HEK293 (cell line): Measurements from ENCODE around the gene POLR1B.
"Not testable (repeated sequence)": the region's sequence is repeated elsewhere in the genome, so short reads cannot be mapped to it uniquely, and the experiment has no call there.

ENCODE experiments used
- YY1 ChIP-seq: fragments of 450-650 bp; formaldehyde crosslinking; IDR thresholded peaks from 2 replicates; pipeline ENCODE4 v1.5.1; 2018; ENCODE audit warnings: missing biosample characterization, missing genetic modification characterization
- ZNF138 ChIP-seq: fragments of 450-650 bp; formaldehyde crosslinking; IDR thresholded peaks from 2 replicates; pipeline ENCODE4 v1.5.1; 2016; ENCODE audit warnings: missing biosample characterization, missing genetic modification characterization, borderline replicate concordance
- ZNF169 ChIP-seq: fragments of 450-650 bp; formaldehyde crosslinking; IDR thresholded peaks from 2 replicates; pipeline ENCODE4 v1.5.1; 2016; ENCODE audit warnings: missing biosample characterization, missing genetic modification characterization
- ZNF670 ChIP-seq: fragments of 450-650 bp; formaldehyde crosslinking; IDR thresholded peaks from 2 replicates; pipeline ENCODE4 v1.5.1; 2016; ENCODE audit warnings: missing biosample characterization, missing genetic modification characterization, low read depth
- ZNF768 ChIP-seq: fragments of 450-650 bp; formaldehyde crosslinking; IDR thresholded peaks from 2 replicates; pipeline ENCODE4 v1.5.1; 2018; ENCODE audit warnings: missing biosample characterization, mild to moderate bottlenecking, missing genetic modification characterization
- TF ChIP-seq, protein P1 (sequence below): fragments of 450-650 bp; formaldehyde crosslinking; IDR thresholded peaks from 2 replicates; pipeline ENCODE4 v1.5.1; 2016; ENCODE audit warnings: missing biosample characterization, missing genetic modification characterization
- TF ChIP-seq, protein P2 (sequence below): fragments of 450-650 bp; formaldehyde crosslinking; IDR thresholded peaks from 2 replicates; pipeline ENCODE4 v1.5.1; 2016; ENCODE audit warnings: missing biosample characterization, missing genetic modification characterization
- TF ChIP-seq, protein P3 (sequence below): fragments of 450-650 bp; formaldehyde crosslinking; IDR thresholded peaks from 2 replicates; pipeline ENCODE4 v1.5.1; 2016; ENCODE audit warnings: missing biosample characterization, missing genetic modification characterization, low read depth
- TF ChIP-seq, protein P4 (sequence below): fragments of 450-650 bp; formaldehyde crosslinking; IDR thresholded peaks from 2 replicates; pipeline ENCODE4 v1.5.1; 2016; ENCODE audit warnings: missing biosample characterization, missing genetic modification characterization
- TF ChIP-seq, protein P5 (sequence below): fragments of 450-650 bp; formaldehyde crosslinking; IDR thresholded peaks from 2 replicates; pipeline ENCODE4 v1.5.1; 2017; ENCODE audit warnings: missing biosample characterization, missing genetic modification characterization

DNA sequence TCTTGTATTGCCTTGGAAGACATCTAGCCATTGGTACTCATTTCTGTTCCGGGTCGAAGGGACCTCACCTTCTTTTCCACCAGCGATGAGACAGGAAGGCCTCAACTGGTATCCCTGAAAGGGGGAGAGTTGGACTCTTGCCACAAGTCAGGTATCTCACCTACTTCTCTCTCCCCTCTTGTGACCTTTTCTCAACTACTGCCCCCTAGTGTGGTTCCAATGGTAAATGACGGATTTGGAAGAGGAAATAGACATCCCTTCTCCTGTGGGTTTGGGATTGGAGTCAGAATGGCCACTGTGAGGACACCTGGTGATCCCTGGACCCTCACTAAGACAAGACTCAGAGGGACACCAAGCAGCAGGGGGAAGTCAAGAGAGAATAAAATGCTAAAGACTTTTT, 46.4 kb upstream of the POLR1B start:
- TF ChIP-seq, protein P1, sequence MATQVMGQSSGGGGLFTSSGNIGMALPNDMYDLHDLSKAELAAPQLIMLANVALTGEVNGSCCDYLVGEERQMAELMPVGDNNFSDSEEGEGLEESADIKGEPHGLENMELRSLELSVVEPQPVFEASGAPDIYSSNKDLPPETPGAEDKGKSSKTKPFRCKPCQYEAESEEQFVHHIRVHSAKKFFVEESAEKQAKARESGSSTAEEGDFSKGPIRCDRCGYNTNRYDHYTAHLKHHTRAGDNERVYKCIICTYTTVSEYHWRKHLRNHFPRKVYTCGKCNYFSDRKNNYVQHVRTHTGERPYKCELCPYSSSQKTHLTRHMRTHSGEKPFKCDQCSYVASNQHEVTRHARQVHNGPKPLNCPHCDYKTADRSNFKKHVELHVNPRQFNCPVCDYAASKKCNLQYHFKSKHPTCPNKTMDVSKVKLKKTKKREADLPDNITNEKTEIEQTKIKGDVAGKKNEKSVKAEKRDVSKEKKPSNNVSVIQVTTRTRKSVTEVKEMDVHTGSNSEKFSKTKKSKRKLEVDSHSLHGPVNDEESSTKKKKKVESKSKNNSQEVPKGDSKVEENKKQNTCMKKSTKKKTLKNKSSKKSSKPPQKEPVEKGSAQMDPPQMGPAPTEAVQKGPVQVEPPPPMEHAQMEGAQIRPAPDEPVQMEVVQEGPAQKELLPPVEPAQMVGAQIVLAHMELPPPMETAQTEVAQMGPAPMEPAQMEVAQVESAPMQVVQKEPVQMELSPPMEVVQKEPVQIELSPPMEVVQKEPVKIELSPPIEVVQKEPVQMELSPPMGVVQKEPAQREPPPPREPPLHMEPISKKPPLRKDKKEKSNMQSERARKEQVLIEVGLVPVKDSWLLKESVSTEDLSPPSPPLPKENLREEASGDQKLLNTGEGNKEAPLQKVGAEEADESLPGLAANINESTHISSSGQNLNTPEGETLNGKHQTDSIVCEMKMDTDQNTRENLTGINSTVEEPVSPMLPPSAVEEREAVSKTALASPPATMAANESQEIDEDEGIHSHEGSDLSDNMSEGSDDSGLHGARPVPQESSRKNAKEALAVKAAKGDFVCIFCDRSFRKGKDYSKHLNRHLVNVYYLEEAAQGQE (tag by site-specific recombination): not testable (repeated sequence)
- TF ChIP-seq, protein P2, sequence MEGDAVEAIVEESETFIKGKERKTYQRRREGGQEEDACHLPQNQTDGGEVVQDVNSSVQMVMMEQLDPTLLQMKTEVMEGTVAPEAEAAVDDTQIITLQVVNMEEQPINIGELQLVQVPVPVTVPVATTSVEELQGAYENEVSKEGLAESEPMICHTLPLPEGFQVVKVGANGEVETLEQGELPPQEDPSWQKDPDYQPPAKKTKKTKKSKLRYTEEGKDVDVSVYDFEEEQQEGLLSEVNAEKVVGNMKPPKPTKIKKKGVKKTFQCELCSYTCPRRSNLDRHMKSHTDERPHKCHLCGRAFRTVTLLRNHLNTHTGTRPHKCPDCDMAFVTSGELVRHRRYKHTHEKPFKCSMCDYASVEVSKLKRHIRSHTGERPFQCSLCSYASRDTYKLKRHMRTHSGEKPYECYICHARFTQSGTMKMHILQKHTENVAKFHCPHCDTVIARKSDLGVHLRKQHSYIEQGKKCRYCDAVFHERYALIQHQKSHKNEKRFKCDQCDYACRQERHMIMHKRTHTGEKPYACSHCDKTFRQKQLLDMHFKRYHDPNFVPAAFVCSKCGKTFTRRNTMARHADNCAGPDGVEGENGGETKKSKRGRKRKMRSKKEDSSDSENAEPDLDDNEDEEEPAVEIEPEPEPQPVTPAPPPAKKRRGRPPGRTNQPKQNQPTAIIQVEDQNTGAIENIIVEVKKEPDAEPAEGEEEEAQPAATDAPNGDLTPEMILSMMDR (tag by site-specific recombination): not testable (repeated sequence)
- not testable (repeated sequence) for TF ChIP-seq ZNF169, ZNF670, ZNF768, ZNF138, YY1 (tag by site-specific recombination)
- TF ChIP-seq, protein P3, sequence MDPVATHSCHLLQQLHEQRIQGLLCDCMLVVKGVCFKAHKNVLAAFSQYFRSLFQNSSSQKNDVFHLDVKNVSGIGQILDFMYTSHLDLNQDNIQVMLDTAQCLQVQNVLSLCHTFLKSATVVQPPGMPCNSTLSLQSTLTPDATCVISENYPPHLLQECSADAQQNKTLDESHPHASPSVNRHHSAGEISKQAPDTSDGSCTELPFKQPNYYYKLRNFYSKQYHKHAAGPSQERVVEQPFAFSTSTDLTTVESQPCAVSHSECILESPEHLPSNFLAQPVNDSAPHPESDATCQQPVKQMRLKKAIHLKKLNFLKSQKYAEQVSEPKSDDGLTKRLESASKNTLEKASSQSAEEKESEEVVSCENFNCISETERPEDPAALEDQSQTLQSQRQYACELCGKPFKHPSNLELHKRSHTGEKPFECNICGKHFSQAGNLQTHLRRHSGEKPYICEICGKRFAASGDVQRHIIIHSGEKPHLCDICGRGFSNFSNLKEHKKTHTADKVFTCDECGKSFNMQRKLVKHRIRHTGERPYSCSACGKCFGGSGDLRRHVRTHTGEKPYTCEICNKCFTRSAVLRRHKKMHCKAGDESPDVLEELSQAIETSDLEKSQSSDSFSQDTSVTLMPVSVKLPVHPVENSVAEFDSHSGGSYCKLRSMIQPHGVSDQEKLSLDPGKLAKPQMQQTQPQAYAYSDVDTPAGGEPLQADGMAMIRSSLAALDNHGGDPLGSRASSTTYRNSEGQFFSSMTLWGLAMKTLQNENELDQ (tag by site-specific recombination): not testable (repeated sequence)
- TF ChIP-seq, protein P4, sequence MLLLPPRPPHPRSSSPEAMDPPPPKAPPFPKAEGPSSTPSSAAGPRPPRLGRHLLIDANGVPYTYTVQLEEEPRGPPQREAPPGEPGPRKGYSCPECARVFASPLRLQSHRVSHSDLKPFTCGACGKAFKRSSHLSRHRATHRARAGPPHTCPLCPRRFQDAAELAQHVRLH (tag by site-specific recombination): not testable (repeated sequence)
- TF ChIP-seq, protein P5, sequence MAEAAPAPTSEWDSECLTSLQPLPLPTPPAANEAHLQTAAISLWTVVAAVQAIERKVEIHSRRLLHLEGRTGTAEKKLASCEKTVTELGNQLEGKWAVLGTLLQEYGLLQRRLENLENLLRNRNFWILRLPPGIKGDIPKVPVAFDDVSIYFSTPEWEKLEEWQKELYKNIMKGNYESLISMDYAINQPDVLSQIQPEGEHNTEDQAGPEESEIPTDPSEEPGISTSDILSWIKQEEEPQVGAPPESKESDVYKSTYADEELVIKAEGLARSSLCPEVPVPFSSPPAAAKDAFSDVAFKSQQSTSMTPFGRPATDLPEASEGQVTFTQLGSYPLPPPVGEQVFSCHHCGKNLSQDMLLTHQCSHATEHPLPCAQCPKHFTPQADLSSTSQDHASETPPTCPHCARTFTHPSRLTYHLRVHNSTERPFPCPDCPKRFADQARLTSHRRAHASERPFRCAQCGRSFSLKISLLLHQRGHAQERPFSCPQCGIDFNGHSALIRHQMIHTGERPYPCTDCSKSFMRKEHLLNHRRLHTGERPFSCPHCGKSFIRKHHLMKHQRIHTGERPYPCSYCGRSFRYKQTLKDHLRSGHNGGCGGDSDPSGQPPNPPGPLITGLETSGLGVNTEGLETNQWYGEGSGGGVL: not testable (repeated sequence)
